Activated naive CD4-positive, alpha-beta T cell treated with anti-CD3 and anti-CD28 coated beads, Interleukin-2, amount 50 U/mL, for 72 hours (primary cell): ENCODE data around the gene RNF167. TPM values are rescaled to one million over a fixed set of nuclear protein-coding genes. Genes with fewer than 3 reads are reported as not detected.

Experiments
- ATAC-seq, 2 donors: fragments of 150-1000 bp; cut with Tn5 transposase; 2 replicates each; pipeline ENCODE4 v1.10.0; 2021; ENCODE audit warnings: mild to moderate bottlenecking in 2 of 2, moderate library complexity in 2 of 2
- DNase-seq, 2 donors: peaks; one replicate each; pipeline ENCODE4 v3.0.0; 2021 to 2022; ENCODE audit warnings: low spot score in 2 of 2
- H3K27ac Mint-ChIP-seq, 2 donors: one replicate each; pipeline ENCODE4 v1.8.0; 2022; ENCODE audit warnings: mild to moderate bottlenecking in 2 of 2, mixed read lengths in 2 of 2
- H3K36me3 Mint-ChIP-seq, 2 donors: one replicate each; pipeline ENCODE4 v1.8.0; 2022; ENCODE audit warnings: mixed read lengths in 2 of 2
- H3K9me3 Mint-ChIP-seq, 2 donors: one replicate each; pipeline ENCODE4 v1.8.0; 2022; ENCODE audit warnings: mixed read lengths in 2 of 2
- total RNA-seq, 2 donors: library from RNA; stranded (reverse); gene quantifications; one replicate each; pipeline ENCODE4 v1.2.3, GENCODE V29; 2022

RNF167 gene
- total RNA-seq, 2 donors from 2014 or later = 188 to 241 TPM

DNA sequence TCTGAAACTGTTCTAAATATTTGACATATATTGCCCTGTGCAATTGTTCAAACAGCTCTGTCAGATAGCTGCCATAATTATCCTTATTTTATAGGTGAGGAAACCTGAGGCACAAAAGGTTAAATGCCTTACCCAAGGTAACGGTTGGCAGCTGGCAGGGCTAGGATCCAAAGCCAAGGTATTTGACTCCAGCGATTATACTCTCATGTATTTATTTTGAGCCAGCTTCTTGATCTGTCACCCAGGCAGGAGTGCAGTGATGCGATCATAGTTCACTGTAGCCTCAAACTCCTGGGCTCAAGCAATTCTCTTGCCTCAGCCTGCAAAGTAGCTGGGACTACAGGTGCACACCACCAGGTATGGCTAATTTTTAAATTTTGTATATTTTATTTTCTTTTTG, 18.0 kb downstream of the RNF167 start:
- Mint-ChIP-seq H3K9me3 (no peaks in the 10 kb centered on the region), H3K27ac (no peak overlapping the region), H3K36me3 (no peaks in the 10 kb centered on the region)
- ATAC-seq (no peak), DNase-seq (no peak)

DNA sequence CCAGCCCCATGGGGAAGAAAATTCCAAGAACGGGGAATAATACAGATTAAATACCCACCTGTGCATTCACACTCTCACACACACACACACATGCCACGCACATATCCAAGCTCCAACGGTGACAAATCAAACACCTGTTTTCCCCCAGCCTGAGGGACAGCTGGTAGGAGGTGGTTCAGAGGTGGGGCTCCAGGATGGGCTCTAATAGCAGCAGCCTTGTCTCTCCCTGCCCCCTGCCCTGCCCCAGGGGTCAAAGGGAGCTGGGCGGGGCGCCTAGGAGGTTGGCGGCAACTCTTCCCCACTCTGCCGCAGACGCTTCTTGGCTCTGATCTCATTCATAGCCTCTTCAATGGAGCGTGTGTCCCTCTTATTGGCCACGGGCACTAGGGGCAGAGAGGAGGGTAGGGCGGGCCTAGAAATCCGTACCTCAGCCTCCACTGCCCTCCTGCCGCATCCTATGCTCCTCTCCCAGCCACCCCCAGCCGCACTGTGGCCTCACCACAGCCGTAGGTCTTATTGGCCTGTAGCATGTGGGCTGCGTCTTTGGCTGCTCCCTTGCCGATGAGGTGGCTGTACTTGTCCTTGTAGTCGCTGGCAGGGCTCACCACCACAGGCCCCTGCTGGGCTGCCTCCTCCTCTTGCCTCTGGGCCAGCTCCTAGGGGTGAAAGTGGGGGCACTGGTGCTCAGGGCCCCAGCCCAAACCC, 19.3 kb downstream of the RNF167 start:
- Mint-ChIP-seq H3K36me3 (no peaks in the 10 kb centered on the region), H3K9me3 (no peaks in the 10 kb centered on the region), H3K27ac (no peak overlapping the region)
- DNase-seq = no peak
- peak in 1 of 2 donors; percentile 15 for ATAC-seq

DNA sequence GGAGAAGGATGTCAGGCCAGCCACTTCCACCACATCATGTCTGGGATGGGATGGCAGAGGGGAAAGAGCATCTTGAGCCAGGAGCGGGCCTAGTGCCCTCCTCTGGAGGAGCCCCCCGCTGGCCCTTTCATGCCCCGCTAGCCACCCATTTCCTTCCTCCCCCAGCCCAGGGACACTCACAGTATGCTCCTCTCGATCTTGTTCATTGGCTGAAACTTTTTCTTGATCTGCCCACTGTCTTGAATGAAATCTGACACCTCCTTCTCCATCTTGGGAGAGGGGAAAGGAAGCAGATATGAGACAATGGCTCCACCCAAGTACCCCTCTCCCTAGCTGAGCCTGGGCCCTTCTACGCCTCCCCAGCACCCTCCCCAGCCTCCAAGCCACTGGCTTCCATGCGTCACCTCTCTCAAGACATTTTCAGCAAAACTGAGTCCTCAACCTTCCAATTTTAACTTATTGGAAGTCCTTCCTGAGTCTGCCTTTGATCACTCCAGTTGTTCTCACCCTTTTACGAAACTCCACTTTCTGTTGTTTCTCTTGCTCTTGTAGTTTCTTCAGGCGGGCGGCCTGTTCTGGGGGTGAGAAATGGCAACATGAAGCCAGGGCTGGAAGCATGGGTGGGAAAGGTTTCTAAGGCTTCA, 20.3 kb downstream of the RNF167 start:
- DNase-seq (no peak), ATAC-seq (no peak)
- Mint-ChIP-seq H3K27ac (peak overlapping the region in 1 of 2 donors; percentile 87), H3K36me3 (peaks cover 0 to 9% of the 10 kb centered on the region in 2 donors), H3K9me3 (no peaks in the 10 kb centered on the region)

DNA sequence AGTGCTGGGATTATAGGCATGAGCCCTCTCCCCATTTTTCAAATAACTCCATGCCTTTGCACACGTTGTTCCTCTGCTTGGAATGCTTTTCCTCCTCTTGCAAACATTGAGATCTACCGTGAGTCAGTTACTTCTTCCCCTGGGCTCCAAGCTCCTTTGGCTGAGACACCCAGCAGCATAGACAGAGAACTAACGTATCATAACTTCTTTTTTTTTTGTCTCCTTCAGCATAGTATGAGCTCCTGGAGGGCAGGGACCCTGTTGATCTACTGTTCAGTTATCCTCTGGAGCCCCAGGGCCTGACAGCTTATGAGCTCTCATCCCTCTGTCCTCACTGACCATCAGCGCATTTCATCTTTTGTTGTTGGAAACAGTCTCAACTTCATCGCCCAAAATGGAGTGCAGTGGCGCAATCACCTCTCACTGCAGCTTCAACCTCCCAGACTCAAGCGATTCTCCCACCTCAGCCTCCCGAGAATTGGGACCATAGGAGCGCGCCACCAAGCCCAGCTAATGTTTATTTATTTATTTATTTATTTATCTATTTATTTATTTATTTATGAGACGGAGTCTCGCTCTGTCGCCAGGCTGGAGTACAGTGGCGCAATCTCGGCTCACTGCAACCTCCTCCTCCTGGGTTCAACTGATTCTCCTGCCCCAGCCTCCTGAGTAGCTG, 25.4 kb downstream of the RNF167 start:
- ATAC-seq (no peak), DNase-seq (no peak)
- peak overlapping the region; percentile 32 to 56 for H3K27ac Mint-ChIP-seq
- peaks cover 9 to 22% of the 10 kb centered on the region in 2 donors for H3K36me3 Mint-ChIP-seq
- H3K9me3 Mint-ChIP-seq = no peaks in the 10 kb centered on the region

DNA sequence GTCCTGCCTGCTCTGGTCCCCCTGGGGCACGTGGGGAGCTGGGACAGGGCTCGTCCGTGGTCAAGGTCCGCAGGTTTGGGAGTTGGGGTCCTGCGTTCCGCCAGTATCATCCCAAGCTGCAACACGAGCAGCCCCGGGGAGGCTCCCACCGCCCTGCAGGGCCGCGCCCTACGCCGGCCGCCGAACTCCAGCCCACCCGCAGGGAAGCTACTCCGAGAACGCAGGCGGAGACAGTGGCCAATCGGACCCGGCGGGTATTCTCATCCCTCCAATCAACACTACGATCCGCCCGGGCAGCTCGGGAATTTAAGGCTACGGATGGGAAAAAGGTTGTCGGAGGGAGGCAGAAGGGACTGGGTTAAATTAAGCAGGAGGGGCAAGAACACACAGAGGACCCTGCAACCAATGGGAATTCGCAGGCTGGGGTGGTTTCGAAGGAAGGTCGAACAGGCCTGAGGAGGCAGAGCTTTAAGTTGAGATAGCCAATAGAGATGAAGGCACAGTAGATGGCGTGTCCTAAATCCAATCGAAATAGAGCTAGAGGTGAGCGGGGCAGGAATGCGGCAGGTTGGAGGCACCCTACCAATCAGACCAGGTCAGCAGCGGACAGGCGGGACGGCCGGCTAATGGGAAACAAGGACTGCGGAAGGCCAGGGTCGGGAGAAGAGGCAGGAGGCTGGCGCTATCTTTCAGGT, 26.9 kb downstream of the RNF167 start:
- peaks cover 15 to 30% of the 10 kb centered on the region in 2 donors for H3K36me3 Mint-ChIP-seq

DNA sequence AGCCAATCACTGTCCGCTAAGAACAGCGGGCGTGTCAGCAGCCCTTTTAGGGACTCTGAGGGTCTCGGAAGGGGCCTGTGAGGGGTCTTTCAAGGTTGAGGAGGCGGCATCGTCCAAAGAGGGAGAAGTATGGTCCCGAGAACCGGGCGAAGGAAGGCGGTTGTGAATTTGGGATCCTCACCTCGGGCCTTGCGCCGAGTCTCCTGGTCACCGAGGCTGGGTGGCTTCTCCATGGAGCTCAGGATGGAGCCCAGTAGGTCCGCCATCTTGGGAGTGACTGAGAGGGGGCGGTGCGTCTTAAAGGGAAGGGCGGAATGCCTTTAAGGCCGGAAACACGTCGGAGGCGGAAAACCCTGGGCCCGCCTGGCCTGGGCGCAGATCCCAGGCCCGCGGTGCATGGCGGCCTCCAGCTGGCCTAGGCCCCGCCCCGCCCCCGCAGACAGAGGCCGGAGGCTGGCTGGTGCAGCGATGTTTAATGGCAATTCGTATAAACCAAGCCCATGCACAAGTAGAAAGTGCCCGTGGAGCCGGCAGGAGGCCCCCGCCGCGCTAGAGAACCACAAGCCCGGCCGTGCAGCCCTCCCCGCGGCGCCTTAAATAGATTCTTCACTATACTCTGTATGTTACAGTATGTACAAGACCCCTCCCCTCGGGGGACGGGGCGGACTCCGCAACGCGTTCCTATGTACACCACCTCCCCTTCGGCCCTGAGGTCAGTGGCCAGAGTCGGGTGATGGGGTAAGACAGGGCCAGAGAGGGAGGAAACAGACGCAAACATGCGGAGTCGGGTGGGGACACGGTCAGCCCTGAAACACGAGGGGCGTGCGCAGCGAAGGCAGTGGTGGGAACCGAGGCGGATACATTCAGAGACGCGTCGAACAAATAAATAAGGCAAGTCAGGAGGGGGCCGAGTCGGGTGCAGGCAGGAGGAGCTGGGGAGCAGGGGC, 27.7 kb downstream of the RNF167 start, which contains the start of gene SPAG7:
Gene SPAG7, minus strand, starts transcription at position 279 of the 947 bp plus-strand sequence. Its CDS starts 13 bp downstream, at position 266.
- peak; percentile 56 to 72 for ATAC-seq
- no peak within 1 kb of the TSS for H3K27ac Mint-ChIP-seq
- H3K9me3 Mint-ChIP-seq = no peaks in the 10 kb centered on the region

More for the DNA sequence above, 26.9 kb downstream of the RNF167 start:
- no peaks in the 10 kb centered on the region for H3K9me3 Mint-ChIP-seq
- ATAC-seq = peak; percentile 78 to 87
- DNase-seq = peak; percentile 87 to 98
- no peak overlapping the region for H3K27ac Mint-ChIP-seq

DNA sequence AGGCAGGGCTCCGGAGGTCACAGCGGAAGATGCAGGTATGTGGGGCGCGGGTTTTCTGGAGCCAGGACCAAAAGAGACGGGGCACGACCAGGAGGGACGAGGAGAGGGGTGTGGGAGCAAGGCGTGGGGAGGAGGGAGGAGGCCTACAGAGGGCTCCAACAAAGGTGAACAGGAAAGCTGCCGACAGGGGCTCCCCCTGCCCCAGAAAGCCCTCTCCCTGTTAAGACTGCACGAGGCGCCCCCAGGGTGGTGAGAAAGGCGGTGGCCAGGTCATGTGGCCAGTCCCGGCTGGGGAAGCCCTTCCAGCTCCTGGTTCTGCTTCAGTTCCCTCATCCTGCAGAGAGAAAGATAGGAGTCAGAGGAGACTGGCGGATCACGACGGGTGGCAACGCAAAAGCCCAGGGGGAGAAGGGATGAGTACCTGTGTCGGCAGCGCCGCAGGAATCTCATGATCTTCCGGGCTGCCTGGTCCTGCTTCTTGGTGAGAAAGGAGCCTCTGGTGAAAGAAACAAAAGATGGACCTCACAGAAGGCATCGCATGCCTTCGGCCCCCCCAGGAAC, 28.5 kb downstream of the RNF167 start:
- Mint-ChIP-seq H3K27ac (no peak overlapping the region), H3K36me3 (peaks cover 15 to 30% of the 10 kb centered on the region in 2 donors), H3K9me3 (no peaks in the 10 kb centered on the region)
- DNase-seq = peak; percentile 33 to 73
- ATAC-seq = no peak

More for the DNA sequence above, 27.7 kb downstream of the RNF167 start, which contains the start of gene SPAG7:
- DNase-seq = peak; percentile 95 to 96
- peaks cover 15 to 30% of the 10 kb centered on the region in 2 donors for H3K36me3 Mint-ChIP-seq

DNA sequence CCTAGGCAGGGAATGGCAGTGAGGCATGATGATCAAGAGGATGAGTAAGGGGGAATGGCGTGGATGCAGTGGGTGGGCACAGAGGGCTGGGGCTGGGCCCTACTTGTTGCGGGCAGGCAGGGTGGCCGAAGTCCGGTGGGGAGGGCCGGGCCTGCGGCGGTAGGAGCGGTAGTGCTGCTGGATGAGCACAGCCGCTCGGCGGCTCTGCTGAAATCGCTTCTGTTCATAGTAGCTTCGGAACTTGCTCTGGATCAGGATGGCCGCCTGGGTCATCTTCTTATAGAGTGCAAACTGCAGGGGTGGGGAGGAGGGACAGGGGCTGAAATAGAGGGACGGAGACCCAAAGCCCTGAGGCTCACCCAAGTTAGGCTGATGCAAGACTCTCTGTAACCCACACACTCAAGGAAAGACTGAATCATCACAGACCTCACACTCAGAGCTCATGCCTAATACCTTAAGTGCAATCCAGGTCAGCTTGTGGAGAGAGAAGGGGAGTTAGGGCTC, 29.0 kb downstream of the RNF167 start:
- peaks cover 15 to 30% of the 10 kb centered on the region in 2 donors for H3K36me3 Mint-ChIP-seq
- H3K27ac Mint-ChIP-seq = no peak overlapping the region
- peak; percentile 54 to 77 for DNase-seq
- H3K9me3 Mint-ChIP-seq = no peaks in the 10 kb centered on the region
- peak; percentile 47 to 49 for ATAC-seq

DNA sequence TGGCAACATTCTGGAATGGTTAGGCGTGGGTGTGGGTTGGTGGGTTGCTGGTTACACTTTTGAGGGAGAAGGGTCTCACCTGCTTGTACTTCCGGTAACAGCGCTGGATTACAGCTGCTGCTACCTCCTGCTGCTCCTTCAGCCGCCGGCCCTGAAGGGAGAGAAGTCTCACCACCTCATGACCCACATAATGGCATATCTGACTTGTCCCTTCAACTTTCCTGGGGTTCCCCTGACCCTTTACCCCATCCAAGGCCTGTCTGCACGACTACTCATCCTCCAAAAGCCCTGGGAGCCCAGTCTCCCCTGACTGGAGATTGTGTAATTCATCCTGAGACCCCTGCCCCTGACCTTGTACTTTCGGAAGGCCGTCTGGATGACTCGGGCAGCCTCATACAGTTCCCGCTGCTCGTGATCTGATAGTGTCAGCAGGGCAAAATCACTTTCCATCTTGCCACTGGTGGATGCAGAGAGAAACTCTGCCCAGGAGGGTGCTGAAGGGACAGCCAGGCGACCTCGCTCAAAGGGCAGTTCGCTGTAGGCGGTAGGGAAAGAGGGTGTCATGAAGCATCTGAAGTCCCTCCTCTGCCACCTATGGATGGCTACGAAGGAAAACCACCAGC, 29.6 kb downstream of the RNF167 start:
- Mint-ChIP-seq H3K27ac (no peak overlapping the region), H3K9me3 (no peaks in the 10 kb centered on the region), H3K36me3 (peaks cover 15 to 28% of the 10 kb centered on the region in 2 donors)
- DNase-seq (peak; percentile 29 to 79), ATAC-seq (peak in 1 of 2 donors; percentile 27)

DNA sequence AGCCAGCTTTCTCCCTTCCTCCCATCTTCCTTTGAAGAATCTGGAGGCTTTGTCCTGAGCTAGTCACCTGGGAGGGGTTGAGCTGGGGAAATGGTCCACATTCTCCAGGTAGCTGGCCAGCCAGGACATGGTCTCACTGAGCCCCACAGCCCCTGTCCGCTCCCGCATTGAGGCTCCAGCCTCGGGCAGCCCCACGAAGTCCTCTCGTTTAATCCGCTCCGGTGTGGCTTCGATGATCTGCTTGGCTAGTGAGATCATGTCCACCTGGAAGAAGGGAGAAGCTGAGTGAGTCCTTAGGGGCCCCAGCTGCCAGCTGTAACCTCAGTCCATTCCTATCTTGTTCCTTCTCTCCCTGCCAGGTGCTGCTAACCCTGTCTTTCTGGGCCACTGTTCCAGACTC, 30.2 kb downstream of the RNF167 start:
- peaks cover 15 to 22% of the 10 kb centered on the region in 2 donors for H3K36me3 Mint-ChIP-seq

DNA sequence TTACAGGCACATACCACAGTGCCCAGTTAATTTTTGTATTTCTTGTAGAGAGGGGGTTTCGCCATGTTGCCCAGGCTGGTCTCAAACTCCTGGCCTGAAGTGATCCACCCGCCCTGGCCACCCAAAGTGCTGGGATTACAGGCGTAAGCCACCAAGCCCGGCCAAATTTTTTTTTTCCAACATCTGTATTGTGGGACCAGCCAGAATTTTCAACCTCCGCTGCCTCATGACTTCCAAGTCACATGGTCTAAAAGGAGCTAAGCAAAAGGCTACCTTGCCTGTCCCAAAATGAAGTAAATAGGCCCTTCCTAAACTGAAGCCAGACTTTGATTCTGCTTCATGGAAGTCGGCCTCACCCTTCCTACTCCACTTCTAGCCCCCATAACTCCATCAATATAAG, 31.8 kb downstream of the RNF167 start:
- no peak for ATAC-seq
- DNase-seq = no peak
- no peaks in the 10 kb centered on the region for H3K9me3 Mint-ChIP-seq
- H3K27ac Mint-ChIP-seq = peak overlapping the region; percentile 32 to 73
- H3K36me3 Mint-ChIP-seq = peaks cover 6 to 9% of the 10 kb centered on the region in 2 donors

More for the DNA sequence above, 30.2 kb downstream of the RNF167 start:
- Mint-ChIP-seq H3K27ac (peak overlapping the region in 1 of 2 donors; percentile 93), H3K9me3 (no peaks in the 10 kb centered on the region)
- ATAC-seq (no peak), DNase-seq (no peak)

DNA sequence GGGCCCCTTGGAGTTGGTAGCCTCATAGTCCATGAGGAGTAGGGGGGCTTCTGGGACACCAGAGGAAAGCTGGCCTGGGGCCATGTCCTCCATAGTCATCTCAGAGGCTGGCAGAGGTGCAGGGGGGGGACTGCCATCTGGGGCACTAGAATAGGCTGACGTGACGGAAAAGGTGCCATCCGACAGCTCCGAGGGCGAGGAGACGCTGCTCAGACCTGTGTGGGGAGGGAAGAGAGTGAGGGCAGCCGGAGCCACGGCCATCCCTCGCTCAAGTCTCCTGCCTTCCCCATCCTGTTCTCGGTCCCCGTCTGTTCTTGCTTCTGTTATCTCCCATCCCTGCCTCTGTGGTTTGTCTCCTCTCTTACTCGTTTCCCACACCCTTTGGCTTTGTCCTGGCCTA, 32.3 kb downstream of the RNF167 start:
- no peak for ATAC-seq
- peaks cover 6 to 9% of the 10 kb centered on the region in 2 donors for H3K36me3 Mint-ChIP-seq

DNA sequence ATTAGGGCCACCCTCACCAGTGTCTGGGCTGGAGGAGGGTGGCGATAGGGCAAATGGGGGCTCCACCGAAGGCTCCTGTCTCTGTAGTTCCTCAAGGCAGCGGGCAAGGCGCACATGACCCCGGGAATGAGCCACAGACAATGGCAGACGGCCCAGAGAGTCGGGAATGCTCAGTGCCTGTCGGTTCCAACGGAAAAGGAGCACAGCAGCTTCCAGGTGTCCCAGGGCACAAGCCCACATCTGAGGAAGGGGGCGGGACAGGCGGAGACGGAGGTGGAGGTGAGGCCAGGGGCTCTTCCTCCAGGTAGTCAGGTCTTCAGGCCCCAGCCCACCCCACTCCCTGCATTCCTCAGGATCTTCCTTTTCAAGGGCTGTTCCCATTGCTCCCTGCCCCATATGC, 32.7 kb downstream of the RNF167 start:
- Mint-ChIP-seq H3K27ac (peak overlapping the region in 1 of 2 donors; percentile 73), H3K36me3 (peaks cover 6 to 9% of the 10 kb centered on the region in 2 donors), H3K9me3 (no peaks in the 10 kb centered on the region)
- ATAC-seq (no peak), DNase-seq (no peak)

More for the DNA sequence above, 32.3 kb downstream of the RNF167 start:
- peak overlapping the region; percentile 32 to 73 for H3K27ac Mint-ChIP-seq
- no peak for DNase-seq
- H3K9me3 Mint-ChIP-seq = no peaks in the 10 kb centered on the region

DNA sequence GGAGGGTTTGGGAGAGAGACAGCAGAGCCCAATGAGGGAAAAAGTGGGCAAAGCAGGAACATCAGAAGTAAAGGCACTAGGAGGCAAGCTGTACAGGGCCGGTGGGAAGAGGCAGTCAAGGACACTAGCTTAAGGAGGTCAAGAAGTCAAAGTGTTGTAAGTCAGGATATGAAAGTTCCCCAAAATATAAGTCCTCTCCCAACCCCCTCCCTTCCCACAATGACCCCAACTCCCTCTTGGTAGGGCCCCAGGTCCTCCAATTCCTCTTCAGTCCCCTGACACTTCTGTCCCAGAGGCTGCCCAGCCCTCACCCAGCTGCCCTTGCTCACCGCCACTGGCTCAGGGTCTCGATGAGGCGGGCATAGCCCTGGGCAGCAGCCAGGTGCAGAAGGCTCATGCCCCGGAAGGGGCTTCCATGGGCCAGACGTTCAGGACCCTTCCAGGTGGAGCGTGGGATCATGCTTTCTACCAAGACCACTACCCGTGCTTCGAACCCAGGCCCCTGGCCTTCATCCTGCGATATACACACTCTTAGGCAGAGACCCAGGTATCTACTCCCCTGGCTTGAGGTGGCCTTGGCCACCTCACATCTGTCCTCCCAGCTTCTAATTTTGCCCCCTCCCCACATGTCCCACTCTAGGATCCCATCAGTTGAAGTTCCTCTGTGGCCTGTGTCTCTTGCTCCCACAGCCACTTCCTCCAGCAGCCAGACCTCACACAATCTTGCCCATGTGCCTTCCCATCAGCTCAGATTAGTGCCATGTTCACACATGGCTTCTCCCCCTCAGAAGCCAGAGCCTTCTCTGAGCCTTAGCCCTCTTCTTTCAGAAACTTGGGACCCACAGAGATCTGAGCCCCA, 33.4 kb downstream of the RNF167 start:
- Mint-ChIP-seq H3K36me3 (peaks cover 6 to 9% of the 10 kb centered on the region in 2 donors), H3K9me3 (no peaks in the 10 kb centered on the region), H3K27ac (peak overlapping the region; percentile 73 to 75)
- no peak for ATAC-seq
- DNase-seq = no peak
